SU-DHL-6 (cell line): ENCODE data around the gene MED12L.

Experiments used
- H2AFZ ChIP-seq: fragments of 200-600 bp; sonication (generic); 2 replicates; pipeline ENCODE4 v1.6.1; 2014; ENCODE audit warnings: low read depth, mild to moderate bottlenecking, moderate library complexity, mixed read lengths, antibody characterized with exemption, low read length; ENCODE audit not compliant: severe bottlenecking
- H3F3A ChIP-seq: fragments of 200-600 bp; shearing (Covaris generic); 2 replicates; pipeline ENCODE4 v1.6.0; 2016; ENCODE audit warnings: antibody characterized with exemption, mild to moderate bottlenecking; ENCODE audit not compliant: insufficient read depth
- H3K27ac ChIP-seq: fragments of 200-600 bp; sonication (generic); 2 replicates; pipeline ENCODE4 v1.5.1; 2016; ENCODE audit warnings: low read depth, mild to moderate bottlenecking, low read length, moderate library complexity, mixed read lengths
- H3K27me3 ChIP-seq: fragments of 200-600 bp; sonication (generic), shearing (Covaris generic); 2 replicates; pipeline ENCODE4 v1.6.0; 2014; ENCODE audit warnings: mild to moderate bottlenecking, low read length
- H3K36me3 ChIP-seq: fragments of 200-600 bp; sonication (generic); 2 replicates; pipeline ENCODE4 v1.6.1; 2014; ENCODE audit warnings: mild to moderate bottlenecking, low read length, mixed read lengths
- H3K4me2 ChIP-seq: fragments of 300-600, 200-600 bp; shearing (Covaris generic), sonication (generic); 2 replicates; pipeline ENCODE4 v1.6.0; 2014; ENCODE audit warnings: low read length, low read depth, mild to moderate bottlenecking; ENCODE audit not compliant: poor library complexity, severe bottlenecking
- H3K4me3 ChIP-seq: fragments of 200-600 bp; sonication (generic); 2 replicates; pipeline ENCODE4 v1.5.1; 2014; ENCODE audit warnings: antibody characterized with exemption, low read length, mild to moderate bottlenecking, mixed read lengths; ENCODE audit not compliant: insufficient read depth, poor library complexity, severe bottlenecking
- H3K79me2 ChIP-seq: fragments of 200-600 bp; sonication (generic); 2 replicates; pipeline ENCODE4 v1.6.1; 2014; ENCODE audit warnings: mild to moderate bottlenecking, low read length, moderate library complexity; ENCODE audit not compliant: insufficient read depth
- H3K9ac ChIP-seq: fragments of 200-600 bp; sonication (generic); 2 replicates; pipeline ENCODE4 v1.7.0; 2014; ENCODE audit warnings: mild to moderate bottlenecking, low read length
- H3K9me2 ChIP-seq: fragments of 200-600 bp; sonication (generic); replicated peaks from 2 replicates; pipeline ENCODE4 v1.6.1; 2014; ENCODE audit warnings: low read length; ENCODE audit not compliant: insufficient read depth
- H3K9me3 ChIP-seq: fragments of 200-600 bp; sonication (generic); 2 replicates; pipeline ENCODE4 v1.6.1; 2014; ENCODE audit warnings: low read length, mixed read lengths; ENCODE audit not compliant: insufficient read depth
- H4K20me1 ChIP-seq: fragments of 200-600 bp; sonication (generic); 2 replicates; pipeline ENCODE4 v1.6.1; 2014; ENCODE audit warnings: low read depth, mild to moderate bottlenecking, antibody characterized with exemption, low read length, moderate library complexity, mixed read lengths
- EZH2phosphoT487 ChIP-seq: fragments of 200-600 bp; sonication (generic), shearing (Covaris generic); conservative IDR thresholded peaks from 2 replicates; pipeline ENCODE4 v1.6.1; 2018; ENCODE audit warnings: mild to moderate bottlenecking, antibody characterized with exemption, low read length, moderate library complexity, mixed read lengths
- TF ChIP-seq, protein P1 (sequence below): fragments of 200-600 bp; sonication (generic); IDR thresholded peaks from one replicate; pipeline ENCODE4 v1.5.1; 2017; ENCODE audit warnings: antibody characterized with exemption, mild to moderate bottlenecking, low read length, moderate library complexity; ENCODE audit not compliant: insufficient read depth, poor library complexity, severe bottlenecking

The MED12L gene

DNA sequence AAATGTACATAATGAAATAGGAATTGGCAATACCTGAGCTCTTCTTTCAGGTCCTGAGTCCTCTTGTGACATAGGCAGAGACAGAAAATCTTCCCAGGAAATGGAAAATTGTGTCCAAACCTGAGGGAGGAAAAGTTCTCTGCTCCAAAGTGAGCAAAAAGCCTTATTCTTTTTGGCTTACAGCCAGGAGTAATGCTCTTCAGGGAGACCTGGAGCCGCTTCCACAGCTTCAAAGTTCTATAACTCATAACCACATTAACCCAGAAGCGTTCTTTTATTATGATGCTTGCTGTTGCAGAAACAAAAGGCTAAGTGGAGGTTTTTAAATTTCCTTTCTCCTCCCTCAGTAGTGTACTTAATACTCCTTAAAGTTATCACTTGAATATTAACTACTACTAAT lies 374.8 kb downstream of the MED12L start:
- TF ChIP-seq EZH2phosphoT487, result no peak
- TF ChIP-seq, protein P1, sequence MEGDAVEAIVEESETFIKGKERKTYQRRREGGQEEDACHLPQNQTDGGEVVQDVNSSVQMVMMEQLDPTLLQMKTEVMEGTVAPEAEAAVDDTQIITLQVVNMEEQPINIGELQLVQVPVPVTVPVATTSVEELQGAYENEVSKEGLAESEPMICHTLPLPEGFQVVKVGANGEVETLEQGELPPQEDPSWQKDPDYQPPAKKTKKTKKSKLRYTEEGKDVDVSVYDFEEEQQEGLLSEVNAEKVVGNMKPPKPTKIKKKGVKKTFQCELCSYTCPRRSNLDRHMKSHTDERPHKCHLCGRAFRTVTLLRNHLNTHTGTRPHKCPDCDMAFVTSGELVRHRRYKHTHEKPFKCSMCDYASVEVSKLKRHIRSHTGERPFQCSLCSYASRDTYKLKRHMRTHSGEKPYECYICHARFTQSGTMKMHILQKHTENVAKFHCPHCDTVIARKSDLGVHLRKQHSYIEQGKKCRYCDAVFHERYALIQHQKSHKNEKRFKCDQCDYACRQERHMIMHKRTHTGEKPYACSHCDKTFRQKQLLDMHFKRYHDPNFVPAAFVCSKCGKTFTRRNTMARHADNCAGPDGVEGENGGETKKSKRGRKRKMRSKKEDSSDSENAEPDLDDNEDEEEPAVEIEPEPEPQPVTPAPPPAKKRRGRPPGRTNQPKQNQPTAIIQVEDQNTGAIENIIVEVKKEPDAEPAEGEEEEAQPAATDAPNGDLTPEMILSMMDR, result no peak
- no peak overlapping the region for H3K4me2 ChIP-seq
- no peak overlapping the region for H3K4me3 ChIP-seq

GRCh38 chr3:151460774-151461450 lies 375.4 kb downstream of the MED12L start, which contains the start of gene IGSF10:
Gene IGSF10, minus strand, starts transcription at chr3:151461061. Its CDS starts 2,352 bp downstream, at chr3:151458709.
- Histone ChIP-seq H3K27me3 (no peaks in the 10 kb centered on the region), H4K20me1 (no peaks in the 10 kb centered on the region), H3K79me2 (no peaks in the 10 kb centered on the region), H3K9me2 (no peaks in the 10 kb centered on the region), H3K9ac (no peak within 1 kb of the TSS), H3K27ac (no peak within 1 kb of the TSS), H3K4me3 (no peak within 1 kb of the TSS), H3K9me3 (no peaks in the 10 kb centered on the region), H3K36me3 (no peaks in the 10 kb centered on the region), H3F3A (no peaks in the 10 kb centered on the region), H2AFZ (no peak within 1 kb of the TSS), H3K4me2 (no peak within 1 kb of the TSS)
- no peak for TF ChIP-seq EZH2phosphoT487
- TF ChIP-seq, protein P1, result no peak

More for the DNA sequence above, 374.8 kb downstream of the MED12L start:
- H3K79me2 ChIP-seq, result no peaks in the 10 kb centered on the region
- no peaks in the 10 kb centered on the region for H3F3A ChIP-seq
- no peak overlapping the region for H2AFZ ChIP-seq
- no peaks in the 10 kb centered on the region for H3K27me3 ChIP-seq
- no peaks in the 10 kb centered on the region for H4K20me1 ChIP-seq
- no peak overlapping the region for H3K9ac ChIP-seq
- H3K36me3 ChIP-seq, result no peaks in the 10 kb centered on the region
- no peaks in the 10 kb centered on the region for H3K9me3 ChIP-seq
- no peaks in the 10 kb centered on the region for H3K9me2 ChIP-seq
- H3K27ac ChIP-seq, result no peak overlapping the region

- no peak overlapping the region for H3K4me2 ChIP-seq
- no peaks in the 10 kb centered on the region for H3K36me3 ChIP-seq
- no peaks in the 10 kb centered on the region for H3K79me2 ChIP-seq
- TF ChIP-seq EZH2phosphoT487, result no peak
- TF ChIP-seq, protein P1, result no peak
- H3K9ac ChIP-seq, result no peak overlapping the region
- no peaks in the 10 kb centered on the region for H3K9me3 ChIP-seq
- H3K9me2 ChIP-seq, result no peaks in the 10 kb centered on the region
- no peak overlapping the region for H3K4me3 ChIP-seq
- no peaks in the 10 kb centered on the region for H3K27me3 ChIP-seq
- H2AFZ ChIP-seq, result no peak overlapping the region
- H4K20me1 ChIP-seq, result no peaks in the 10 kb centered on the region
- no peaks in the 10 kb centered on the region for H3F3A ChIP-seq
- no peak overlapping the region for H3K27ac ChIP-seq
These were observed 376.9 kb downstream of the MED12L start for GRCh38 chr3:151462278-151462780.
